NK-92 treated with Interleukin-12 subunit alpha and Interleukin-12 subunit beta, amount 100 ng/mL, for 24 hours (cell line): ENCODE results near the gene SMURF1.

Source experiments
- DNase-seq: peaks from one replicate; lab custom pipeline; 2025; lab: John Stamatoyannopoulos, UW

SMURF1 gene

DNA sequence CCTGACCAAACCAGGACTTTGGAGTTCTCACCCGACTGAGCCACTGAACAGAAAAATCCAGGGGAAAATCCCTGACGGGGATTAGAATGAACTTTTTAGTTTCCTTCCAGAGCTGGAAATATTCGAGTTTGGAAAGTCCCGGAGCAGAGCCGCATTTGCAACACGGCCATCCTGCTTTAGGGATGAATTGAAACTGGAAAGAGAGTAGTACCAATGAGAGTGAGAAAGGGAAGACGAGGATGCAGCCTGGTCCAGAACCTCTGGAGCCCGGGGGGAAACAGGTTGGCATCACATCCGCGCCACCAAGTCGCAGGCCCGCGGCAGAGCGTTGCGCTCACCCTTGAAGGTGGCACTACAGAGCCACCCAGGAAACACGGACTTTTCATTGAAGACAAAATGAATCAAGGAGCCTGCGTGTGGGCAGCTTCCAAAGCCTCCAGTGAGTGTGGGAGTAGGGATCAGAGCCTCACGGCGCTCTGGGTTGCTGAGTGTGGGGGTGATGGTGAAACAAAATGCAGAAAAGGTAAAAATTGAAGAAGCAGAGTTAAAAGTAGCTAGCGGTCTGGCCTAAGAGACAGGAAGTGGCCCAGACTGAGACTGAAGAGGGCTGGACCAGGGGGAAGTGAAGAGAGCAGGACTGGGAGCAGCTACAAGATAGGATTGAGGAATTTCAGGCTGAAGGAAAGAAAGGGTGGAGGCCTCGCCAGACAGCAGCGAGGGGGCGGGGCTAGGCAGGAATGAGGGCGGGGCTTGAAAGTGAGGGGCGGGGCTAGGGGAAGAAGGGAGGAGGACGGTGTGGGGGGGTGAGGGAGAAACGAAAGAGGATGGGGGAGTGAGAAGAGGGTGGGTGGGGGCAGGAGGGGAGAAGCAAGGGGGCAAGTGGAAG is 1.8 kb downstream of the SMURF1 start:
- no peak for DNase-seq

DNA sequence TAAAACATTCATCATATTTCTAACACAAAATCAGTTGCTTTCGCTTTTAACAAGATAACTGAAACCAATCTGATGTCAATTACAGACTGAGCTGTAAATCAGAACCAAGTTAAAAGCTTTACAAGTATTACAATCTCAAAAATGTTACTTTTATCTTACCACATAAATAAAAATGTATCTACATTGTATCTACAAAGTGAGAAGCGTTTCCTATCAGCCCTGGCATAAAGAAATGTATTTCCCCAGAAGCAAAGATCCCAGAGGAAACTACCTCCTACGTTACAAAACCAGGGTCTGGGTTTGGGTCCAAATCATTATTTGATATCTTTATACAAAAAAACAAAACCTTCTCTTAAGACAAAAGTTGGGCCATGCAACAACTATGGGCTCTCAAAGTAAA is 2.6 kb downstream of the SMURF1 start:
- DNase-seq: no peak

DNA sequence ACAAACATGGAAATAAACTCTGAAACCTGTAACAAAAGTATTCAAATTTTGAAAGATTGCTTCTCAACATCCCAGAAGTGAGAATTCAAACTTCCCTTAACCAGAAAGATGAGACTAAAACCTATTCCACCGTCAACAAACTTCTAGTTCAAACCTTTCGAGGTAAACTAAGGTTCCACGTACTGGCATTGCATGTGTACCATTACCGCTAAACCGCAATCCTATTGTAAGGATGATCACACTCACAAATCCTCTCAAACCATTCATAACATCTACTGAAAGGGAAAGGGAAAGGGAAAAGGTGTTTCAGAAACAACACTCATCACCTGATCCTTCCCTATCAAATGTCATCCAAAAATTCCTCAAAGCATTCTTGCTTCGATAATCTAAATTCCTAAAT is 3.1 kb downstream of the SMURF1 start:
- DNase-seq: no peak

DNA sequence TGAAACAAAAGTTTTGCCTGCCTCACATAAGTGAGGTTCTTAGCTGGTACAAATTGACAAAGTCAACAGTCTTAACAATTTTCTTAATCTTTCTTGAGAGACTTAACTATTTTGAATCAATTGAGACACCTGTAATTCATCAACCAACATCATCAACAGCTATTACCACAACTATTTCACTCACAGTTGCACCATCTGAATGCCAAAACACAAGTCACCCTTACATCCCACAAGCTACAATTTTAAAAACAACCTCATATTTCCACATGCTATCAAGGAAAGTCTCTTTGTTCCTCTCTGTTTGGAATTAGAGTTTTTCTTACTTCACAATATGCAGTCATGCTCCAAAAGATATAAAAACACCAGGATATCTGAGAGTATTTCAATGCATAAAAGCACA is 4.9 kb downstream of the SMURF1 start:
- no peak for DNase-seq

DNA sequence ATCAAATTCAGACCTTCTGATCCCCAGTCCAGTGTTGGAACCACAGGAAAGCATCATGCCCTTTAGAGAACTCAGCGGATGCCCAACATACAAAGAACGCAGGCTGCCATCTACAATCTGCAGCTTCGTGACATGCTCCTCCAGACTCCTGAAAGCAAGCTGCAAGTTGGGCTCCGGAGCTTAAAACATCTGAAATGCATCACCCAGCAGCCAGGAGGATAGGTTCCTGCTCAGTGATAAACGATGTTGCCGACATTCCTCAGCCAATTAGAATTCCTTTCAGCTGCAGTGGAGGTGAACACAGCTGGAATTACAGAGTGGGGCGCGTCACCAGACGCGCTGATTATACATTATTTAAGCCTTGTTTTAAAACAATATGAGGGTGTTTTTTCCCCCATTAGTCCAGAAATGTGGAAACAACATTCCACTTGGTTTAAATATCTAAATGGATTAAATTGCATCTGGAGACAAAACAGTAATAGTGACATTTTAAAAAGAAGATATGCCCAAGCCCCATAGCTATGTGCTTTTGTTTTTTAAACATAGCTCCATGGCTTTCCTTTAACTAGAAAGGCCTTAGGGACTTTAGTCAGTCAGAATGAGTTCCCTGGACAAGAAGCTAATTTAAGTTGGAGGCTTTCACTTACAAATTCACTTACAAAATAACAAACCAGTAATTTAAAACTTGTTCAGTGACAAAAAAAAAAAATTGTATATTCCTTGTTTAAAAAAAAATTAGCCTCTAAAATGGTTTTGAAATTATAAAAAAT is 6.3 kb downstream of the SMURF1 start:
- DNase-seq: no peak

DNA sequence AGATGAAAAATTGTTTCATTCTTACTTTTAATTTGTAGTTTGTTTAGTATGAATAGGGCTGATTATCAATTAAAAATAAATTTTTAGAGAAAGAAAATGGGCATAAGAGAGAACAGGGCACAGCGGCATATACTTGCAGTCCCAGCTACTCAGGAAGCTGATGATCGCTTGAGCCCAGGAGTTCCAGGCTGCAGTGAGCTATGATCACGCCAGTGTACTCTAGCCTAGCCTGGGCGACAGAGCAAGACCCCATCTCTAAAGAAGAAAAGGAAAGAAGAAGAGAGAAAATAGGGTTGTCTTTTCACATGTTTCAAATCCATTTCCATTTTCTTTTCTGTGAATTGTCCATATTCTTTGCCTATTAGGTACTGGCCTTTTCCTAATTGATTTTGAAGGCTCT is 8.0 kb downstream of the SMURF1 start:
- no peak for DNase-seq

DNA sequence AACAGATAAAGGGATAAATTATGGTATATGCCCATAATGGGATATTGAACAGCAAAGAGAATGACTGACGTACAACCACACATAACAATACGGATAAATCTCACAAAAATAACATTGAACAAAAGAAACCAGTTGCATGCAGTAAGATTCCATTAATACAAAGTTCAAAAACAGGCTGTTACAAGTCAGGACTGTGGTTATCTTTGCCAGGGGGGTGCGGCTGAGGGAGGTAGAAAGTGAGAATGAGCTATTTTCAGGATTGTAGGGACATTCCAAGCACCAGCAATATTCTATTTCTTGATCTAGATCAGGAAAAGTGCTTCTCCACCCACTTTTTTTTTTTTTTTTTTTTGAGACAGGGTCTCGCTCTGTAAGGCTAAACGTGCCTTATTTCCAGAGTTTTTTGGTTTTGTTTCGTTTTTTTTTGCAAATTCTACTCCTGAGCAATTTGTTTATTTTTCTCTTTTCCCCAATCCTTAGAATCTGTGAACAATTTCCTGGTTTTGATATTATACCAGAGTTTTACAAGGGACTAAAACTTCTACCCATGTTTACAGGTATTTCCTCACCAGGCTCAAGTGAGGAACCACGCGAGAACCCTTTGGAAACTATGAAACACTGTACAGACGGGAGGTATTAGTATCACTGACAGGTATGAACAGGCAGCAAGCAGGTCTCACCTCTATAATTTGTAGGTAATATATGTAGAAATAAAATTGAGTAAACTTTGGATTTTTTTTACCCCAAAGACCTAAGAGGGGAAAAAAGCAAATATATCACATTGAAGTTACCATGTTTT is 9.9 kb downstream of the SMURF1 start:
- no peak for DNase-seq

DNA sequence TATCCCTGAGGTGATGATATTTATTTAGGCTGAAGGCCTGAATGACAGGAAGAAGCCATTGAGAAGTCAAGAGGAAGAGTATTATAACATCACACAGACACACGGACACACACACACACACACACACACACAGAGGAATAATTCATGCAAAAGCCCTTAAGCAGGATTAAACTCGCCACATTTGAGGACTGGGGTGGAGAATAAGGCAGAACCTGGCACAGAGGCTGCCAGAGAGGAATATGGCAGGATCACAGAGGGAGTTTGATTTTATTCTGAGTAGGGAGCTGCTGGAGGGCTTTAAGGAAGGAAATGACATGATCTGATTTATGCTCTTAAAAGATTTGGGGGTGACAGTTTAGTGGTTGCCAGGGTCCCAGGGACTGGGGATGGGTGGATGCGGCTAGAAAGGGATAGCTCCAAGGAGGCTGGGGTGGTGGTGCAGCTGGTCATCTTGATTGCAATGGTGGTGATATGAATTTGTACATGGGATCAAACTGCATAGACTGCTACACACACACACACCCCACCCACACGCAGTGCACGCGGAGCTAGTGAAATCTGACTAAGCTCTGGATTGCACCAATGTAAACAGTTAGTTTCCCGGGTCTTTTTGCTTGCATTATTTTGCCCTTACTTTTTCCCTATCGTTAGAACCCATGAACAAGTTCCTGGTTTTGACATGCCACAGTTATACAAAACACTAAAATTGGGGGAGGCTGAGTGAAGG is 11.2 kb downstream of the SMURF1 start:
- no peak for DNase-seq

DNA sequence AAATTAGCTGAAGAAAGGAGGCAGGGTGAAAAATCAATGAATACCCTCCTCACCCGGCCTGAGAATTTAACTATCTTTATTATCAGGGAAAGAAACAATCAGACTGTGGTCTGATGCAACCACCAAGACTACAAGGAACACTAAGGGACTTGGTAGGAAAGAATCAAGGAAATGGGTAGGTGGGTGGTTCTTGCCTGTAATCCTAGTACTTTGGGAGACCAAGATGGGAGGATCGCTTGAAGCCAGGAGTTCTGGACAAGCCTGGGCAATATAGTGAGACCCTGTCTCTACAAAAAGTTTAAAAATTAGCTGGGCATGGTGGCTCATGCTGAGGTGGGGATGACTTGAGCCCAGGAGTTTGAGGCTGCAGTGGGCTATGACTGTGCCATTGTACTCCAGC is 12.6 kb downstream of the SMURF1 start:
- no peak for DNase-seq

DNA sequence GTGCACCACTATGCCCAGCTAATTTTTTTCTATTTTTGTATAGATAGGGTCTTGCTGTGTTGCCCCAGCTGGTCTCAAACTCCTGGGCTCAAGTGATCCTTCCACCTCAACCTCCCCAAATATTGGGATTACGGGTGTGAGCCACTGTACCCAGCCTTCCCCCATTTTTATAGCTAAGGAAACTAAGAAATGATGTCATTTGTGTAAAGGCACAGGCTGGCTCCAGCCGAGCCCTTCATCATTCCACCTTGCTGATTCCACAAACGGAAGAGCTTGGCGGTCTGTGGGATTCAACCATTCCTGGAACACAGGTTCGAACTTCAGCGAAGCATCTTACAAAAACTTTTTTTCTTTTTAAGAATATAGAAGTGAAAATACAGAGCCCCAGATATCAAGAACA is 14.4 kb downstream of the SMURF1 start:
- no peak for DNase-seq

DNA sequence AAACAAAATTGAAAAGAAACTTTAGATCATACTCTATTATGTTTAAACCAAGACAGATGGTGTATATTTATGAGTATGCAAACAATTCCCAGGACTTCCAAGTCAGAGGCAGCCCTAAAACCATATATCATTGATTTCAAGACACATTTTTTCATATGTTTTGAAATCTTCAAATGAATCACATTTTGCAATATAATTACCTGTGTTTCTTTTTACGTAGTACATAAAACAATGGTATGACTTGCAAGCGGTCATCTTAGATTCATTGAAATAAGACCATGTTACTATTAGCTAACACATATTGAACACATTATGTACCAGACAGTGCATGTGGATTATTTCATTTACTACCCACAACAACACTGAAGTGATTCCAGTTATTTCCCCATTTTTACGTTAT is 14.9 kb downstream of the SMURF1 start:
- DNase-seq: no peak

DNA sequence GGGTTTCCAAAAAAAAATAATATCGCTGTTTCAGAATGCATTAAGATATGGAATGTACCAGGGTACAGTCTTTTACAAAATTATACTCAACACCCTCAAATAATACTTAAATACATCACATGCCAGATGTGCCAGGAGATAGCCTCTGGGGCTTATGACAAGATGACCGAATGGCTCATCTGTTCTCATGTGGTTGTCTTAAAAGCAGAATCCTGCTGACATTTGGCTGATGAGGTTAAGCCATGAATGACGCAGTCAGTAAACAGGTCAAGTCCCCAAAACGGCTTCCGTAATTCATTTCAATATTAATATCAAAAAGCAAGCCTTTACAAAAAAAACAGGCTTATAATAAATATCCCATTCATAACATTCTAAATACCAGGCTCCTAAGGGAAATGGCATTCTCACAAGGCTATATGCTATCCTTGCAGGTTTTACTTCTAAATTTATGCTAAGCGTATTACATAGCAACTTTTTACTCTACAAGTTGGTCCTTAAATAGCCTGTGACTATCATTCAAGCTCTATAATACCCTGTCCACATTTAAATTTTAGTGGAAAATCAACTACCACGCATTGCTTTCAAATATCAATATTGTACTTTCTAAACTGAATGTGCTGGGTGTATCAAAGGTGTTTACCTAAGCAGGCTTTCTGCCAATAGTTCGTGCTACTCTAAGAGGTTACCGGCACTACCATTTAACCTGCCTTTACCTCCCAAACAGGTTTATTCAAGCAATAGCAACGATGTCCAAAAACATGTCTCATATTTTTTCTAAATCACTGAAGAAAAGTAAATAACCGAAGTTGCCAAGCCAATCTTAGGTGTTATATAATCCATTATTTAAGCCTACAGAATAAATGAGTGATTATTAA is 15.6 kb downstream of the SMURF1 start:
- no peak for DNase-seq

DNA sequence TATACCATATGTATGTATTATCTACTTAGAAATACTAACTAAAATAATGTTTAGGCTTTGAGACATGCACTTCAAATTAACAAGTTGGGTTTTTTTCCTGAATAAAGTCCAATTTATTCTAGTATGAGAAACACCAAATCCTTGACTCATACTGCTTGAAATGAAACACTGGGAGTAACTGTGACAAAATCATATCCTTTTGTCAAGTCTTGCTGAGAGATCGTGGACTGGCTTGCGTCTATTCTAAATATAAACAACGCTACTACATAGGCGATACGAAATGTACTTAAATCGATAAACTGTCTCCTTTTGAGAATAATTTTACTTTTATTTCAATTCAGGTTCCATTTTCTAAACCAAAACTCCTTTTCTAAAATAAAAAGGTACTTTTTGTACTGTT is 16.3 kb downstream of the SMURF1 start:
- DNase-seq: no peak

DNA sequence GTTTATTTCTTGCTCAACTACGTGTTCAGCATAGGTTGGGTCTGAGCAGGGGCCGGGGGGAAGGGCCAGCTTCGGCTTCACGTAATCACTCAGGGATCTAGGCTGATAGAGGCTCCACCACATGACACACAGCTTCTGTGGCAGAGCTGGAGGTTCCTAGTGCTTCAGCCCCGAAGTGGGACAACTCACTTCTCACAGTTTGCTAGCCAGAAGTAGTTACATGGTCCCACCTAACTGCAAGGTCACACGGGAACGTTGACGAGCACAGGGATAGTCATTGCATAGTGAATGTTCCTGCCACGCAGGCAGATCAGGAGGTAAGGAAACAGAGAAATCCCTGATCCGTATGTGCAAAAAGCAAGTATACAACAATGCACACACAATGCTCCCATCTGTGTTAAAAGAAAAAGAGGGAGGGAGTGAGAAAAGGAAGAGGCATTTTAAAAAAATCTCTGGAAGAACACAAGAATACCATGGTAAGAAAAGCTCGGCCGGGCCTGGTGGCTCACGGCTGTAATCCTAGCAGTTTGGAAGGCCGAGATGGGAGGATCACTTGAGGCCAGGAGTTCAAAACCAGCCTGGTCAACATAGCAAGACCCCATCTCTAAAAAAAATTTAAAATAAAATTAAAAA is 16.9 kb downstream of the SMURF1 start:
- DNase-seq: no peak

DNA sequence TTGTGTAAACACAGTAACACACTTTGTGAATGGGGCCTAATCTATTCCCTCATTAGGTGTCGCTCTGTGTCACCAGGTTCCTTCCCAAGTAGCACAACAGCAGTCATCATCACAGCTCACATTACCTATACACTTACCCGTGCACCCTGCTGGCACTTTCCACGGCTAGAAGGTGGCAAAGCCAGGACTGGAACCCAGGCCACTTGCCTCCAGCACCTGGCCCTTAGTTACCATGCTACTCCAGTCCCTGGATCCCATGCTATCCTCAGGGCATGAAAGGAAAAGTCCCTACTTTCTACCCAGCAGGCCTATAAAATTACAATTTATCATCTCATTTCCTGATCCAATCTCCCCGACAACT is 18.4 kb downstream of the SMURF1 start:
- DNase-seq: no peak

DNA sequence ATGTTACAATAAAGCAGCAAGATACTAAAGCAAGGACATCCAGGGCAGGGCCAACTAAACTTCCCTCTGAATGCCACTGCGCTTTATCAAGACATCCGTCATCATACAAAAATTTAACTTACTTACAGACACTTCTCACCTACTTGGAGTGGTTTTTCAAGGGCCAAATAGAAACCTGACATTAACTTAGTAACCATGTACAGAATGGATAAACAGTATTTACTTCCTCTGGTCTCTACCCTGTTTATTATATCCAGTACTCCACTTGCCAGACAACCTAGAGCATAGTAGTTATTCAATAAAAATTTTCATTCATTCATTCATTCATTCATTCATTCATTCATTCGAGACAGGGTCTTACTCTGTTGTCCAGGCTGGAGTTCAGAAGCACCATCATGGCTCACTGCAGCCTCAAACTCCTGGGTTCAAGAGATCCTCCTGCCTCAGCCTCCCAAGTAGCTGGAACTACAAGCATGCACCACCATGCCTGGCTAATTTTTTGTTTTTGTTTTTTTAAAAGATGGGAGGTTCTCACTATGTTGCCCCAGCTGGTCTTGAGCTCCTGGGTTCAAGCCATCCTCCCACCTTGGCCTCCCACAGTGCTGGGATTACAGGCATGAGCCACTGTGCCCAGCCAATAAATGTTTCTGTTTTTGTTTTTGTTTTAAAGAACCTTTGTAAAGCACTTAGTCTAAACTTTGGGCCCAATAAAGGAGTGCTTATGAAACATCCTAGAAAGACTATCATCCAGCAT is 19.0 kb downstream of the SMURF1 start:
- no peak for DNase-seq

DNA sequence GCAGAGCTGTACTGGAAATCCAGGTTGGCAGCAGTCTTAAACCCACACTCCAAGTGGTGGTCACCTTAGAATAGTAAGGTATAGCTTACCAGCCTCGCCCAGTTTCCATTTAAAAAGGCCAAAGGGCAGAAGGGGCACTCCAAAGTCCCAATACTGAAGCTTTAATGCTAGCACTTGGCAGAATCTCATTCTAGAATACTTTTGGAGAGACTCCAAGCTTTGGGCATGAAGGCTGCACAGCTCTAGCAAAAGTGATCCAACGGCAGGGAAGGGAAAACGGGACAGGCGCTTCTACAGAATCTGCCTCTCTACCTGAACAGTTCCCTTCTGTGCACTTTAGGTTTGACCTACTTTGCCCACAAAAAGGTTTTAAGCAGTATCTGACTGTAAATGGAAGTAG is 19.7 kb downstream of the SMURF1 start:
- no peak for DNase-seq

DNA sequence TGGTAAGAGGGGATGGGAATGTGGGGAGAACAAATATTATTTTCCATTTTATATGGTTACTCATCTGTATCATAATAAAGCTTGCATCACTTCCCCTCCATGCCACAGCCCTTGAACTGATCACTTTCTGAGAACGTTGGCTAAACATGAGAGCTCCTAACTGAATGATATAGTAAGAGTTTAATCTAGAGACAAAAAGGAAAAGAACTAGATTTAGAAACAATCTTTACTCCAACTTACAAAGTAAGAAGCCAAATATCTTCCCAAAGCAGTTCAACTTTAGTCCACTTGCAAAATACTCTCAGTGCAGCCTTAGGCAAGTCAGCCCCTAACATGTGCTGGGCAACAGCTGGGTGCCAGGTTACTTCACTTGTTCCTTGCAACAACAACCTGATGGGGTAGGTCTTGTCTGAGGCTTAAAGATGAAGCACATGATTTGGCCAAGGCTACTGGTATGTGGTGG is 20.3 kb downstream of the SMURF1 start:
- no peak for DNase-seq

DNA sequence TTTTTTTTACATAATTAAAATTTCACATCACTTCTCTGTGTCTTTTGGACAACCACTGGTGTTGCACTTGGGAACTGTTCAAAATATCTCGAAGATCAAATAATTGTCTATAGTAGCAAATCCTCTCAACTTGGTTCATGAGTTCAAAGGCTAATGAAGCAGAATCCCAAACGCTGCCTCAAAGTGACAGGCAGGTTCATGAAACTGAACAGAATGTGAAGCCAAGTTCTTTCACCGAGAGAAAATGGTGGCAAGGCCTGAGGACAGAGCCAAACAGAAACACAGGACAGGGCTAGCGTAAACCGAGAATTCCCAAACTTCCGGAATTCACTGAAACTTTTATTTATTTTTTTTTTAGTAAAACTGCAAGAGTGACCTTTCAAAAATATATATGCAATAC is 21.1 kb downstream of the SMURF1 start:
- no peak for DNase-seq
